NCI-H1417 (cell line): Measurements from ENCODE around the gene SIRT2.
"Not testable (repeated sequence)": the region's sequence is repeated elsewhere in the genome, so short reads cannot be mapped to it uniquely, and the experiment has no call there.

Experiments used
- DNase-seq, 3 experiments: peaks; one replicate each; lab custom pipeline; 2025; lab: John Stamatoyannopoulos, UW

Gene SIRT2

GRCh38 chr19:38898788-38899446, 501 bp downstream of the SIRT2 start:
- peak in 1 of 3 experiments; percentile 56 for DNase-seq

GRCh38 chr19:38894968-38895367, 4.5 kb downstream of the SIRT2 start:
- no peak for DNase-seq

GRCh38 chr19:38893341-38893771, 6.1 kb downstream of the SIRT2 start:
- DNase-seq, result no peak

GRCh38 chr19:38892841-38893240, 6.6 kb downstream of the SIRT2 start:
- DNase-seq, result no peak

- DNase-seq, result no peak
Observed at GRCh38 chr19:38891771-38892170, 7.6 kb downstream of the SIRT2 start.

GRCh38 chr19:38890686-38891085, 8.7 kb downstream of the SIRT2 start:
- no peak for DNase-seq

GRCh38 chr19:38889803-38890202, 9.6 kb downstream of the SIRT2 start:
- DNase-seq, result no peak

- no peak for DNase-seq
Observed at GRCh38 chr19:38888876-38889275, 10.5 kb downstream of the SIRT2 start.

- DNase-seq, result not testable (repeated sequence)
Observed at GRCh38 chr19:38884691-38885090, 14.7 kb downstream of the SIRT2 start.

- DNase-seq, result no peak
Observed at GRCh38 chr19:38883286-38883685, 16.1 kb downstream of the SIRT2 start.

GRCh38 chr19:38880882-38881609, 18.4 kb downstream of the SIRT2 start:
- DNase-seq, result no peak

- DNase-seq, result no peak
Observed at GRCh38 chr19:38880076-38880881, 19.1 kb downstream of the SIRT2 start.

GRCh38 chr19:38879400-38879751, 20.0 kb downstream of the SIRT2 start:
- DNase-seq, result no peak

GRCh38 chr19:38878575-38879399, 20.6 kb downstream of the SIRT2 start:
- no peak for DNase-seq

GRCh38 chr19:38877781-38878574, 21.4 kb downstream of the SIRT2 start, which contains the start of gene RINL:
TSS of gene RINL (minus strand) at chr19:38878275. CDS start at chr19:38876742, 1,533 bp downstream.
- peak; percentile 18 to 99 (median 95) for DNase-seq

- peak in 1 of 3 experiments; percentile 12 for DNase-seq
Observed at GRCh38 chr19:38875656-38876395, 23.6 kb downstream of the SIRT2 start.

GRCh38 chr19:38873400-38873799, 26.0 kb downstream of the SIRT2 start:
- peak in 1 of 3 experiments; percentile 4 for DNase-seq

- DNase-seq, result no peak
Observed at GRCh38 chr19:38870612-38871011, 28.8 kb downstream of the SIRT2 start.

- DNase-seq, result peak in 1 of 3 experiments; percentile 53
Observed at GRCh38 chr19:38869836-38870607, 29.4 kb downstream of the SIRT2 start.
